DMS53 (cell line): ENCODE data around the gene EPHX1.
"Not testable (repeated sequence)": the region's sequence is repeated elsewhere in the genome, so short reads cannot be mapped to it uniquely, and the experiment has no call there.

ENCODE experiments used
- DNase-seq: peaks from one replicate; lab custom pipeline; 2025; lab: John Stamatoyannopoulos, UW

EPHX1 gene

DNA sequence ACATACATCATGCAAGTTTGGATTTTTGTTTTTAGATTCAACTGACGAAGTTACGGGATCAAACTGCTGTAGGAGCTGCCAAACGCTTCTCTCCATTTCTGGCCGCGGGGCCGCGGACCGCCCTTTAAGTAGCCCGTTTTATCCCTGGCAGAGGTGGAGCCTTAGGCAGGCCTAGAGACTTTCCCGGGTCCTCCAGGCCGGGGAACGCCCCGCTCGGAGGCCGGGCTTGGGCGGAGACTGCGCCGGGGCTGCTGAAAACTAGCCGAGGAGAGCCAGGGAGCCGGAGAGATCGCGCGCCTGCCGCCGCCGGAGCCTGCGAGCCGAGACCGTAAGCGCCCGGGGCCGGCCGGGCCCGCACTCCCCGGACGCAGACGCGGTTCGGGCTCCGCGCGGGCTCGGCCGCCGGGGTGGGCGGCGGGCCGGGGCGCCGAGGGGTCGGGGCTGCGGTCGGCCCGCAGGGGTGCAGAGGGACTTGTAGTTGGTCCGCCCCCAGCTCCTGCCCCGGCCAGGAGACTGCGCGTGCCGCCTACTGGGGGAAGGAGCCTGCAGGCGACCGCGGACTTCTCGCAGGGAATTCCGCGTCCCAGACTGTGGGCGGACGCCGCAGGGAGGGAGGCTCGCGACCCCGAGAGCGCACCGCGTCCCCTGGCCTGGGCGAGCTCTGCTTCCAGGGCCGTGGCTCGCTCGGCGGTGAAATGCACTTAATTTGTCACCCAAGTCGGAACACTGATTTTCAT, at the start of gene EPHX1:
Gene EPHX1, plus strand, starts transcription at position 283 of the 737 bp plus-strand sequence. CDS start 18,606 bp downstream, outside the sequence.
- DNase-seq, result peak; percentile 95

DNA sequence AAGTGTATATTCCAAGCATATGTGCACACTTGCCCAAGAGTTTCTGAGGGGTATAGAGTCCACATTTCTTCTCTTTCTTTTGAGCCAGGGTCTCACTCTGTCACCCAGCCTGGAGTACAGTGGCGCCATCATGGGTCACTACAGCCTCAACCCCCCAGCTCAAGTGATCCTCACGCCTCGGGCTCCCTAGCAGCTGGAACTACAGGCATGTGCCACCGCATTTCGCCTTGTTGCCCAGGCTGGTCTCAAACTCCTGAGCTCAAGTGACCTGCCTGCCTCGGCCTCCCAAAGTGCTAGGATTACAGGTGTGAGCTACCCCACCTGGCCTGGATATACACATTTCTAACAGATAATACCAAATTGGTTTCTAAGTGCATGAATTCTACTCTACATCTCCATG, 49.4 kb upstream of the EPHX1 start:
- DNase-seq, result no peak

GRCh38 chr1:225761395-225761794, 48.5 kb upstream of the EPHX1 start:
- not testable (repeated sequence) for DNase-seq

DNA sequence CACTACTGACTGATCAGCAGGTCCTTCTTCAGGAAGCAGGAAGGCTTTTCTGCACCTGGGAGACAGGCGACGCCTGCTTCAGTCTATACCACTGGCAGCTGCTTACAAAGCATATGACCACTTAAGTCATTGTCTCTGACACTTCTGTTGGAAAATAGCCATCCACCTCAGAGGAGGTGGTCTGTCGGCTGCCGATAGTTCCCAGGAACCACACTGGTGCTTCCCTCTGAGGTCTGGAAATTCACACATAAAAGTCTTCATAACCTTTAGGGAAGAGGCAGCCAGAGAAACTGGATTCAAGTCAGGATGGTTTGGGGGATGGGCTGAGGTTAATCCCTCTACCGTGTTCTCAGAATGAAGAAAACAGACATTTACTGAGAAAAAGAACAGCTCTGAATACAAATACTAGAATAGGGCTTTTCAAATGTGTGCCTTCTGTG, 47.9 kb upstream of the EPHX1 start:
- DNase-seq, result peak; percentile 80

DNA sequence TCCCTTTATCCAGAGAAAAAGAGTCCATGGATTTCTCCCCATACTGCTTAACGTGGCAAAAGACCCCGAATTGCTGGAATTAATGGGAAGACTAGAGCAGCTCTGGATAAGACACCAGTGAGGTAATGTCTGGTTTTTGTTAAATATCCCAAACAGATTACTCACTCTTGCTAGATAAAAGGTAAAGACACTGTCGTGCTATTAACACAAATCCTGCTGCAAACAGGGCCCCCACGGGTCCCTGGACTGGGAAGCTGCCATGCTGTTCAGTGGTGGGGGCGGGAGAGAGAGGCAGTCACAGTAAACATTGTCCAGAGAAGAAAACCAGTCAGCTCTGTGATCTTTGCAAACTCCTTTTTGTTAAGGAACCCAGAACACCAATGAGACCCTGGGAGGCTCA, 47.5 kb upstream of the EPHX1 start:
- peak; percentile 38 for DNase-seq

GRCh38 chr1:225763716-225764548, 46.0 kb upstream of the EPHX1 start:
- DNase-seq, result no peak

DNA sequence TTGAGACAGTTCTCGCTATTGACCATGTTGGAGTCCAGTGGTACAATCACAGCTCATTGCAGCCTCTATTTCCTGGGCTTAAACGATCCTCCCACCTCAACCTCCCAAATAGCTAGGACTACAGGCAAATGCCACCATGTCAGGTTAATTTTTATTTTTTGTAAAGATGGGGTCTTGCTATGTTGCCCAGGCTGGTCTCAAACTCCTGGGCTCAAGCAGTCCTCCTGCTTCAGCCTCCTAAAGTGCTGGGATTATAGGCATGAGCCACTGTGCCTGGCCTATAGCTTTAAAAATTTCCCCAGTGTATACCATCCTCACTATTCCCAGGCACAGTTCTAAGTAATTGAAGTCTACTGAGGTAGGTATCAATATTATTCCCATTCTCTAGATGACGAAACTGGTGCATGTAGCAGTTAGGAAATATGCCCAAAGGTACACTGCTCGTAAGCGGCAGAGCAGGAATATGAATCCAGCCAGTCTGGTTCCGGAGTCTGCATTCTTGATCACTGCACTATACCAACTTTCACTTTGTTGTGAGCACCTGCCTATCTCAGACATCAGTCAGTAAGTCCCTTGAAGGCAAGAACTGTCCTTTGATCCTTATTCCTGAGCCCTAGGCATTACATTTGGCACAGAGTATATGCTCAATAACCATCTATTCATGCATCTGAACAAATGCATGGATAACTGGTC, 43.8 kb upstream of the EPHX1 start:
- no peak for DNase-seq

DNA sequence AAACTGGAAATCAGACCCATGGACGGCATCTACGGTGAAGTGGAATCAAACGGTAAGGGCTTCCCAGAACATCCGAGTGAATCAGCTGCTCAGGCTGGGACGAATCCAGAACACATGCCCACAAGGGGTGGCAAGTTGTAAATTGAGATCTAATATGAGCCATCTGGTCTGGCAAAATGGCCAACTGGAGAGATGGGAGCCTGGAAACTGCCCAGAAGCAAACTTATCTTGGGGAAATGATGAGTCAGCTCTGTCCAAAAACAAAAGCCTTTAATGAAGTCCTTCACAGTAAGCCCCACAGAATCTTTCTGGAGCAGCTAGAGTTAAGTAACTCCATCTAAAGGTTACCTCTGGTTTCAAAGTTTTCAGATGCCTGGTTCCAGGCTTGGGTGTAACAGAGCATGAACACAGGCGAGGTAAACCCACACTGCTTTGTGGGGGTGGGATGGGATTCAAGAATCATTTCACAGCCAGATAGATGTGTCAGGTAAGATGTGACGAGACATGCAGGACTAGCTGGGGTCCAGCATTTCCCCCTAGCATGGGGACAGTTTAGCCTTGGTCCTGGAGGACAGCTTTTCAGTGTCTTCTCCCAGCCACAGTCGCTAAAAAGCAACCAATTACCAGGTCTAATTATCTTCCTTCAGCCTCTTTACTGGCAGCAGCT, 42.8 kb upstream of the EPHX1 start:
- no peak for DNase-seq

DNA sequence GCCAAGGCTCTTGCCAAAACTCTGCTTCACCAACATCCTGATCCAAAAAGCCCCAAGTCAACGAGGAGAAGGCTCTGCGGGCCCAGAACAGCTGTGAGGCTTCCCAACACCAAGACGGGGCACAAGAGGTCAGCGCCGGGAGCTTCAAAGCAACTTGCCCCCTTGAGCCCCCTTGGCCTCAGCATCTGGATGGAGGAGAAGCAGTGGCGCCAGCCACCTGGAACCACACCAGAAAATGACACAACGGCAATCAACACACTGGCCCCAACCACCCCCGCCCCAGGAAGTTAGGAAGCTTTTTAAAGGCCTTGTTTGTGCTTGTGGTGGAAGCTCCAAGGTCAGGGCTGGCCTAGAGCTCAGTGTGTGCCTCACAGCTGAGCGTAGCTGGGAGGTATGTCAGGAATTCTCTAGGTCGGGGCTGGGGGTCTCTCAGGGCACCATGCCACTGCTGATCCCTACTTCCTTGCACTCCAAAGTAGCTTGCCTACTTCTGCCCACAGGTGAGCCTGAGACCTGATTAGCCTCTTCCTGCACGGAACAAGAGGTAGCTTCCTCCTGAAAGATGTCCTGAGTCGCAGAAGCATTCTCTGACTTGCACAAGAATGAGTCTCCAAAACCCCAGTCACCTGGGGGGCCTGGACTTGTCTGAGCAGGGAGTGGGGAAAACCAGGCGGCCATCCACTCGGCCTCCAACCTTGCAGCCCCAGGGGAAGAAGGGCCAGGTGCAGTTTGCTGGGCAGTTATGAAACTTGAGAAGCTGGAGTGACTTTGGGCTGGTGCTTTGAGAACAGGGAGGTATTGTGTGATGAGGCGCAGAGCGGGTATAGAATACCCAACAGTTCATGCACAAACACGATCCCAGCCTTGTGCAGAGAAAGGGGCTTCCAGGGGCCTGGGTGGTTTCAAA, 42.0 kb upstream of the EPHX1 start:
- no peak for DNase-seq

- DNase-seq, result no peak
Observed at GRCh38 chr1:225768662-225769426, 41.1 kb upstream of the EPHX1 start.

DNA sequence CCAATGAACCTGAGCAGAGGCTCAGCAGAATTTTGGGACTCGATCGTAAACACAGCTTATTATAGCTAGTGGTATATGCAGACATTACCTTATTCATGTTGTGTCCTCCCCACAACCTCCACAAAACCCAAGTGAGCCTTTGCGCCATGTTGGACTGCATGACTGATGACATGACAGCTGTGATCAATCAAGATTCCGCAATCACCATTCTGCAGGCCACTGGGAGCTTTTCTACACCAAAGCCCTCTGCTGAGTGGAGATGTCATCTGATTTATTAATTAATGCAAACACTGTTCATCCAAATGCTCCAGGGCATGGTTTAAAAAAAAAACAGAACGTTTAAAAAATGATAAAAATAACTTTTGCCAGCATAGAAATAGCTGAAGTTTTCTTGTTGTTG, 40.2 kb upstream of the EPHX1 start:
- no peak for DNase-seq

GRCh38 chr1:225770561-225771248, 39.2 kb upstream of the EPHX1 start:
- DNase-seq, result no peak

DNA sequence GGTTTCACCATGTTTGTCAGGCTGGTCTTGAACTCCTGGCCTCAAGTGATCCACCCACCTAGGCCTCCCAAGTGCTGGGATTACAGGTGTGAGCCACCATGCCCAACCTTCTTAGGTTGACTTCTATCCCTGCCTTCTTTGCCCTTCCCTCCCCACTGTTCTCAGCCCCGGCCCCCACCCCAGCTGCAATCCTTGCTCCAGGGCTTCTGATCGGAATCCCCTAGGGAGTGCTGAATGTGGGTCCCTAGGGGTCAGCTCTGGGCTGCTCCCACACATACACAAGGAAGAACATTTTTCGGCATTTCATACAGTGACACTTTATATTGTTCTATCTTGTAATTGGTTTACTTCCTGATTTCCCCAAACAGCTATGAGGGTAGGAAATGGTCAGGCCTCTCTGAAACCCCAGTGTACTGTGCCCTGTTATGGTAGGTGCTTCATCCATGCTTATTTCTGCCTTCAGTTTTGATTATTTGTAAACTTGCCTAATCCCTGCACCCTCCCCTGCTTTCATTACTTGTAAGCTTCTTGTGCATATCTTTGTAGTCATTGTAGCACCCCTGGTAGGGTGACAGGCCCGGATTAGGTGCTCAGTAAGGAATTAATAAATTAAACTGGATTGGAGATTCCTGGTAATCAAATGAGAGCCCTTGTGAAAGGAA, 38.1 kb upstream of the EPHX1 start:
- no peak for DNase-seq

- peak; percentile 97 for DNase-seq
Observed at GRCh38 chr1:225772323-225772768, 37.6 kb upstream of the EPHX1 start.

GRCh38 chr1:225772848-225773247, 37.1 kb upstream of the EPHX1 start:
- no peak for DNase-seq

GRCh38 chr1:225774281-225775147, 35.4 kb upstream of the EPHX1 start:
- no peak for DNase-seq

DNA sequence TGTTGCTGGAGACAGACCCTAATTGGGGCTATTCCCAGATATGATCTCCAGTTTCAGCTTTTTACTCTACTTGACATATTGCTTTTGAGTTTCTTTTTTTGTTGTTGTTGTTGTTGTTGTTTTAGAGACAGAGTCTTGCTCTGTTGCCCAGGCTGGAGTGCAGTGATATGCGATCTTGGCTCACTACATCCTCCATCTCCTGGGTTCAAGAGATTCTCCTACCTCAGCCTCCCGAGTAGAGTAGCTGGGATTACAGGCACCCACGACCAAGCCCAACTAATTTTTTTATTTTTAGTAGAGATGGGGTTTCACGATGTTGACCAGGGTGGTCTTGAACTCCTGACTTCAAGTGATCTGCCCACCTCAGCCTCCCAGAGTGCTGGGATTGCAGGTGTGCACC, 33.6 kb upstream of the EPHX1 start:
- DNase-seq, result no peak

DNA sequence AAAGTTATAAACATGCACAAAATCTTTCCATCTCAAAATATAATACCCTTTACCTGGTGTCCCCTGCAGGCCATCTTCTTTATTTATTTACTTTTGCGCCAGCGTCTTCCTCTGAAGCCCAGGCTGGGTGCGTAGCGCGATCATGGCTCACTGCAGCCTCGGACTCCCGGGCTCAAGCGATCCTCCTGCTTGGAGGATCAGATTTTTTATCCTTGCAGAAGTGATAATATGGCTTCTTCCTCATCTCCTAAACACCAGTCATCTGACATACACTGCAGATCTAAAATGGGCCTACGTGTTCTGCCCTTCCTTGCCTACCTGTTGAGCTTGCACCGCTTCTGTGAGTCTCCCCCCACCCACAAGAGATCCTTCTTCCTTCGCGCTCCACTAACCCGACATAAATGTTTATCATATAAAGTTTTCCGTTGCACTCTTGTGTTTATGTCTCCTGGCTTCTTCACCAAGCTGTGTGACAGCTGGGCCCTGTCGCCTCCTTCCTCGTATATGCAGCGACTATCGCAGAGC, 32.8 kb upstream of the EPHX1 start:
- no peak for DNase-seq
